OCI-LY1 (cell line): Measurements from ENCODE around the gene JMJD1C.
"Not testable (repeated sequence)": the region's sequence is repeated elsewhere in the genome, so short reads cannot be mapped to it uniquely, and the experiment has no call there.

Experiments
- H2AFZ ChIP-seq: fragments of 200-600 bp; sonication (generic), shearing (Covaris generic); 2 replicates; pipeline ENCODE4 v1.6.0; 2014; ENCODE audit warnings: antibody characterized with exemption, mild to moderate bottlenecking, low read length
- H3F3A ChIP-seq: fragments of 200-600 bp; sonication (generic), shearing (Covaris generic); 2 replicates; pipeline ENCODE4 v1.6.0; 2014; ENCODE audit warnings: mild to moderate bottlenecking, antibody characterized with exemption, low read length, moderate library complexity; ENCODE audit not compliant: insufficient read depth
- H3K27ac ChIP-seq: fragments of 200-600 bp; sonication (generic); 2 replicates; pipeline ENCODE4 v1.5.1; 2014; ENCODE audit warnings: low read length, mixed run types, mild to moderate bottlenecking, low read depth; ENCODE audit not compliant: poor library complexity, severe bottlenecking
- H3K27me3 ChIP-seq: fragments of 200-600 bp; sonication (generic); 2 replicates; pipeline ENCODE4 v1.6.0; 2014; ENCODE audit warnings: antibody characterized with exemption, mild to moderate bottlenecking, low read length, moderate library complexity; ENCODE audit not compliant: insufficient read depth
- H3K36me3 ChIP-seq: fragments of 200-600 bp; sonication (generic); 2 replicates; pipeline ENCODE4 v1.6.1; 2014; ENCODE audit warnings: mild to moderate bottlenecking, antibody characterized with exemption, low read length, moderate library complexity, mixed read lengths; ENCODE audit not compliant: insufficient read depth
- H3K4me1 ChIP-seq: fragments of 200-600 bp; sonication (generic); 2 replicates; pipeline ENCODE4 v1.5.1; 2014; ENCODE audit warnings: mild to moderate bottlenecking, low read length, moderate library complexity; ENCODE audit not compliant: insufficient read depth, severe bottlenecking
- H3K4me2 ChIP-seq: fragments of 200-600 bp; sonication (generic), shearing (Covaris generic); 2 replicates; pipeline ENCODE4 v1.6.1; 2014; ENCODE audit warnings: low read length
- H3K4me3 ChIP-seq: fragments of 200-600 bp; sonication (generic); 2 replicates; pipeline ENCODE4 v1.5.1; 2014; ENCODE audit warnings: low read length, low read depth, mild to moderate bottlenecking, mixed read lengths; ENCODE audit not compliant: poor library complexity, severe bottlenecking
- H3K79me2 ChIP-seq: fragments of 200-600 bp; shearing (Covaris generic); 2 replicates; pipeline ENCODE4 v1.6.1; 2016; ENCODE audit warnings: mixed run types, low read length, mixed read lengths; ENCODE audit not compliant: insufficient read depth
- H3K9ac ChIP-seq: fragments of 200-600 bp; sonication (generic), shearing (Covaris generic); 2 replicates; pipeline ENCODE4 v1.6.1; 2014; ENCODE audit warnings: mild to moderate bottlenecking, low read length, mixed read lengths
- H3K9me2 ChIP-seq: fragments of 200-600 bp; sonication (generic), shearing (Covaris generic); 2 replicates; pipeline ENCODE4 v1.6.1; 2014; ENCODE audit warnings: low read depth, mild to moderate bottlenecking, low read length, mixed read lengths
- H3K9me3 ChIP-seq: fragments of 200-600 bp; shearing (Covaris generic); 2 replicates; pipeline ENCODE4 v1.6.1; 2014; ENCODE audit warnings: low read length, mixed read lengths
- H4K20me1 ChIP-seq: fragments of 200-600 bp; sonication (generic), shearing (Covaris generic); 2 replicates; pipeline ENCODE4 v1.6.0; 2016; ENCODE audit warnings: mild to moderate bottlenecking, low read length; ENCODE audit not compliant: insufficient read depth
- EZH2 ChIP-seq: fragments of 200-600 bp; sonication (generic), shearing (Covaris generic); IDR thresholded peaks from 2 replicates; pipeline ENCODE4 v1.8.0; 2017; ENCODE audit warnings: borderline replicate concordance, mixed run types, mild to moderate bottlenecking, antibody characterized with exemption, low read length, moderate library complexity, mixed read lengths
- TF ChIP-seq, protein P1 (sequence below): fragments of 200-600 bp; sonication (generic), shearing (Covaris generic); IDR thresholded peaks from 2 replicates; pipeline ENCODE4 v1.5.1; 2017; ENCODE audit warnings: mild to moderate bottlenecking, antibody characterized with exemption, low read length, moderate library complexity, mixed read lengths

Gene JMJD1C

DNA sequence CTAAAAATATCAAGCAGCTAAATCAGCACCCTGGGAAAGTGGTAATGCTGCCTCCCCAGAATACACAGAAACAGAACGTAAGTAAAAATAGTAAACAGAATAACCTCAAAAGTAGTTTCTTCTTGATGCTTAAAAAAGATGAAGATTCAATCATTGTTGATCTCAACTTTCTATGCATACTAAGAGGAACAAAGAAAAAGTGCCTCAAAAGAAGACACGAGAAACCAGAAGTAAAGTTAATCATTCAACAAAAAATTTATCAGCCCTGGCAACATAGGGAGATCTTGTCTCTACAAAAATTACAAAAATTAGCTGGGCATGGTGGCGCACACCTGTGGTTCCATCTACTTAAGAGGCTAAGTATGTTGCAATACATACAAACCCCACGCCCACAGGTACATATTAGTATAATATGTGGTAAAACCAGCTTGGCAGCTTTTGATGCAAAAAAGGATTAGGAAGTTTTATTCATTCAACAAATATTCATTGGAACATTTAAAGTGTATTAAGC, 179.0 kb downstream of the JMJD1C start:
- no peaks in the 10 kb centered on the region for H3K4me1 ChIP-seq
- no peak overlapping the region for H2AFZ ChIP-seq
- H3K79me2 ChIP-seq = no peaks in the 10 kb centered on the region
- H3K9me2 ChIP-seq = no peaks in the 10 kb centered on the region
- H3K27me3 ChIP-seq = no peaks in the 10 kb centered on the region
- H3K4me2 ChIP-seq = no peak overlapping the region
- H3K36me3 ChIP-seq = no peaks in the 10 kb centered on the region
- no peaks in the 10 kb centered on the region for H3K9me3 ChIP-seq
- TF ChIP-seq, protein P1, sequence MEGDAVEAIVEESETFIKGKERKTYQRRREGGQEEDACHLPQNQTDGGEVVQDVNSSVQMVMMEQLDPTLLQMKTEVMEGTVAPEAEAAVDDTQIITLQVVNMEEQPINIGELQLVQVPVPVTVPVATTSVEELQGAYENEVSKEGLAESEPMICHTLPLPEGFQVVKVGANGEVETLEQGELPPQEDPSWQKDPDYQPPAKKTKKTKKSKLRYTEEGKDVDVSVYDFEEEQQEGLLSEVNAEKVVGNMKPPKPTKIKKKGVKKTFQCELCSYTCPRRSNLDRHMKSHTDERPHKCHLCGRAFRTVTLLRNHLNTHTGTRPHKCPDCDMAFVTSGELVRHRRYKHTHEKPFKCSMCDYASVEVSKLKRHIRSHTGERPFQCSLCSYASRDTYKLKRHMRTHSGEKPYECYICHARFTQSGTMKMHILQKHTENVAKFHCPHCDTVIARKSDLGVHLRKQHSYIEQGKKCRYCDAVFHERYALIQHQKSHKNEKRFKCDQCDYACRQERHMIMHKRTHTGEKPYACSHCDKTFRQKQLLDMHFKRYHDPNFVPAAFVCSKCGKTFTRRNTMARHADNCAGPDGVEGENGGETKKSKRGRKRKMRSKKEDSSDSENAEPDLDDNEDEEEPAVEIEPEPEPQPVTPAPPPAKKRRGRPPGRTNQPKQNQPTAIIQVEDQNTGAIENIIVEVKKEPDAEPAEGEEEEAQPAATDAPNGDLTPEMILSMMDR = no peak
- TF ChIP-seq EZH2 = no peak
- H3F3A ChIP-seq = no peaks in the 10 kb centered on the region
- H3K4me3 ChIP-seq = no peak overlapping the region
- H3K9ac ChIP-seq = no peak overlapping the region
- no peak overlapping the region for H3K27ac ChIP-seq
- no peaks in the 10 kb centered on the region for H4K20me1 ChIP-seq

GRCh38 chr10:63286340-63286739, 179.4 kb downstream of the JMJD1C start:
- H3K9me3 ChIP-seq = no peaks in the 10 kb centered on the region
- no peak overlapping the region for H3K4me3 ChIP-seq
- no peak for TF ChIP-seq EZH2
- TF ChIP-seq, protein P1 = no peak
- no peak overlapping the region for H3K9ac ChIP-seq
- H3K36me3 ChIP-seq = no peaks in the 10 kb centered on the region; the same call in 1 of the 2 replicates
- no peak overlapping the region for H3K4me2 ChIP-seq
- no peaks in the 10 kb centered on the region for H3K4me1 ChIP-seq
- H3K27me3 ChIP-seq = no peaks in the 10 kb centered on the region
- H3F3A ChIP-seq = no peaks in the 10 kb centered on the region
- no peaks in the 10 kb centered on the region for H4K20me1 ChIP-seq
- H2AFZ ChIP-seq = no peak overlapping the region
- H3K9me2 ChIP-seq = no peaks in the 10 kb centered on the region
- no peaks in the 10 kb centered on the region for H3K79me2 ChIP-seq
- no peak overlapping the region for H3K27ac ChIP-seq

DNA sequence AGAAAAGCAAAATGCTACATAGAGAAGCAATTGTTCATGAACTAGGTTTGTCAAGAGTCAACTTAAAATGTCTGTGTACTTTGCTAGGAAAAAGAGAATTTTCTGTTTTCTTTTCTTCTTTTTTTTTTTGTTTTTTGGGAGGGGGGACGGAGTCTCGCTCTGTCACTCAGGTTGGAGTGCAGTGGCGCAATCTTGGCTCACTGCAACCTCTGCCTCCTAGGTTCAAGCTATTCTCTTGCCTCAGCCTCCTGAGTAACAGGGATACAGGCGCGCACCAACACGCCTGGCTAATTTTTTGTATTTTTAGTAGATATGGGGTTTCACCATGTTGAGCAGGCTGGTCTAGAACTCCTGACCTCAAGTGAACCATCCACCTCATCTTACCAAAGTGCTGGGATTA, 181.9 kb downstream of the JMJD1C start:
- H3K79me2 ChIP-seq, H2AFZ ChIP-seq, H4K20me1 ChIP-seq, H3K4me3 ChIP-seq, H3K9ac ChIP-seq, H3K4me1 ChIP-seq, H3K27me3 ChIP-seq, H3K27ac ChIP-seq, H3K4me2 ChIP-seq, H3K9me3 ChIP-seq, H3K9me2 ChIP-seq, H3K36me3 ChIP-seq, H3F3A ChIP-seq: not testable (repeated sequence)

GRCh38 chr10:63283093-63283492, 182.7 kb downstream of the JMJD1C start:
- Histone ChIP-seq H3K79me2 (no peaks in the 10 kb centered on the region), H3K36me3 (no peaks in the 10 kb centered on the region; the same call in 1 of the 2 replicates), H2AFZ (no peak overlapping the region), H3K4me2 (no peak overlapping the region), H3K27me3 (no peaks in the 10 kb centered on the region), H3K9ac (no peak overlapping the region), H3F3A (no peaks in the 10 kb centered on the region), H3K27ac (no peak overlapping the region), H4K20me1 (no peaks in the 10 kb centered on the region), H3K4me3 (no peak overlapping the region), H3K9me2 (no peaks in the 10 kb centered on the region), H3K9me3 (no peaks in the 10 kb centered on the region), H3K4me1 (no peaks in the 10 kb centered on the region)
- TF ChIP-seq, protein P1 = no peak
- TF ChIP-seq EZH2 = no peak
